ENCODE measurements around the gene ZNF652.
A peak's percentile ranks its signal among the peaks of the same experiment; 100 is the strongest.
"Not testable (repeated sequence)": the region's sequence is repeated elsewhere in the genome, so short reads cannot be mapped to it uniquely, and the experiment has no call there.

Gene ZNF652

GRCh38 chr17:49386373-49386772, 24.3 kb upstream of the ZNF652 start:
- no peak for DNase-seq

- no peak for DNase-seq
Measured at GRCh38 chr17:49384951-49385350, 22.9 kb upstream of the ZNF652 start.

- no peak for DNase-seq
Measured at GRCh38 chr17:49383060-49383459, 21.0 kb upstream of the ZNF652 start.

GRCh38 chr17:49382556-49382955, 20.5 kb upstream of the ZNF652 start:
- no peak for DNase-seq

- no peak for DNase-seq
Measured at GRCh38 chr17:49381793-49382192, 19.7 kb upstream of the ZNF652 start.

- DNase-seq: no peak
Measured at GRCh38 chr17:49381033-49381432, 19.0 kb upstream of the ZNF652 start.

- DNase-seq: no peak
Measured at GRCh38 chr17:49379926-49380325, 17.9 kb upstream of the ZNF652 start.

GRCh38 chr17:49378311-49378710, 16.3 kb upstream of the ZNF652 start:
- DNase-seq: no peak

- DNase-seq: no peak
Measured at GRCh38 chr17:49375544-49375943, 13.5 kb upstream of the ZNF652 start.

- no peak for DNase-seq
Measured at GRCh38 chr17:49373115-49373514, 11.1 kb upstream of the ZNF652 start.

GRCh38 chr17:49372425-49372824, 10.4 kb upstream of the ZNF652 start:
- DNase-seq: no peak

- DNase-seq: no peak
Measured at GRCh38 chr17:49370971-49371834, 9.2 kb upstream of the ZNF652 start.

- no peak for DNase-seq
Measured at GRCh38 chr17:49369760-49370159, 7.7 kb upstream of the ZNF652 start.

- DNase-seq: no peak
Measured at GRCh38 chr17:49369089-49369488, 7.0 kb upstream of the ZNF652 start.

- no peak for DNase-seq
Measured at GRCh38 chr17:49365667-49366066, 3.6 kb upstream of the ZNF652 start.

- DNase-seq: not testable (repeated sequence)
Measured at GRCh38 chr17:49365126-49365525, 3.1 kb upstream of the ZNF652 start.

- no peak for DNase-seq
Measured at GRCh38 chr17:49364119-49364518, 2.1 kb upstream of the ZNF652 start.

GRCh38 chr17:49363251-49363650, 1.2 kb upstream of the ZNF652 start:
- no peak for DNase-seq

GRCh38 chr17:49362723-49363117, 670 bp upstream of the ZNF652 start:
- DNase-seq: no peak

- DNase-seq: peak; percentile 55 to 65
Measured at GRCh38 chr17:49361129-49361901, 735 bp downstream of the ZNF652 start.

- DNase-seq: peak in 1 of 2 experiments; percentile 57
Measured at GRCh38 chr17:49360796-49361128, 1.3 kb downstream of the ZNF652 start.

GRCh38 chr17:49359990-49360795, 1.9 kb downstream of the ZNF652 start:
- DNase-seq: no peak

GRCh38 chr17:49358641-49359247, 3.3 kb downstream of the ZNF652 start:
- DNase-seq: no peak

Measured in activated CD4-positive, alpha-beta T cell treated with anti-CD3 and anti-CD28 coated beads, Interleukin-2, amount 50 U/mL, for 48 hours (primary cell).